Measurements from ENCODE around the gene FAM83G.
"Not testable (repeated sequence)": the region's sequence is repeated elsewhere in the genome, so short reads cannot be mapped to it uniquely, and the experiment has no call there.

FAM83G gene

GRCh38 chr17:18950944-18951905 lies 53.3 kb downstream of the FAM83G start:
- peak; percentile 69 for DNase-seq

- no peak for DNase-seq
These were observed 54.2 kb downstream of the FAM83G start for GRCh38 chr17:18950346-18950745.

DNA sequence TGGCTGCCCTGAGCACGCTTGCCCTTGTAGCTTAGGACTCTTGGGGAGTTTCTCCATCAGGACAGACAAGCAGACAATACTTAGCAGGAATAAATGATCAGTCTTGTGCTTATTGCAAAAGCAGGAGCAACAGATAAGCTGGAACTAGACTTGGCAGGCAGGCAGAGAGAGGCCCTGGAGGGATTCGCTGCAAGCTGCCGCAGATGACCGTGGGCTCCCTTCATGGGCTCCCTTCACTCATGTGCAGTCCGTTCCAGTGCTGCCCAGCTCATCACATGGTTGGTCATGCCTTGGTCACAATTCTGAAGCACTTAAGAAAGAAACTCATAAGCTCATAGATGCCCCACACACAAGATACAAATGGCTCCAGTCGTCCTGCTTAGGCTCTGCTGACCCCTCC lies 55.0 kb downstream of the FAM83G start:
- no peak for DNase-seq

GRCh38 chr17:18948476-18949006 lies 56.0 kb downstream of the FAM83G start:
- DNase-seq = no peak

DNA sequence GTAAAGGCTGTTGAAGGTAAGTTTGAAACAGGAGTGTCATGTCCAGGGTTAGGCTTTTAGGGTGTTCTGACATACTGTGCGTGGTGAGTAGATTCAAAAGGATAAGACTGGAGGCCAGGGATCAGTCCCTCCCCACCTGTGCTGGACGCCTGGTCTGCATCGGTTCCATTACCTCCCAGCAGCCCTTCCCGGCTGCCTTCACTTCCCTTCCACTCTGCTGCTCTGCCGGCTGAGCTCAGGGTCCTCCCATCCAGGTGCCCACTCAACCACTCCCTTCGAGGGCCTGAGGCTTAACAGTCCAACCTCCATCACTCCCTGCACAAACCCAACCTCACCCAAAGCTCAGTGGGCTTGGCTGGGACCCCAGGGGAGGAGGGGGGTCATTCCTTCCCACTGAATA lies 56.7 kb downstream of the FAM83G start:
- no peak for DNase-seq

DNA sequence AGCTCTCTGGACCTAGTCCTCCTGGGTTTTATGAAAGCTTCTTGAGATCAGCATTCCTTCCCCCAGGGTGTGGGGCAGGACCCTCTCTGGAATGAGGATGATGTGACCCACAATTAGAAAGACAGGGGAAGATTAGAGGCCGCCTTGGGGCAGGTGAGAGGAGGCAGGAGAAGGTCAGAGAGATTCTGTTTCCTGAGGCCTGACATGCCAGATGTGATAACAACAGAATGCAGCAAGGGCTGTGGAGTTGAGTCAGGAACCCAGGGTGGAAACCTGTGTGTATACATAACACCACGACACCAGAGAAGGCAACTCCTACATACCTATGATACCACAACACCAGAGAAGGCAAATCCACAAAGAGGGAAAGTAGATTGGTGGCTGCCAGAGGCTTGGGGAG lies 58.0 kb downstream of the FAM83G start:
- peak; percentile 98 for DNase-seq

- no peak for DNase-seq
These were observed 59.9 kb downstream of the FAM83G start for GRCh38 chr17:18944646-18945045.

DNA sequence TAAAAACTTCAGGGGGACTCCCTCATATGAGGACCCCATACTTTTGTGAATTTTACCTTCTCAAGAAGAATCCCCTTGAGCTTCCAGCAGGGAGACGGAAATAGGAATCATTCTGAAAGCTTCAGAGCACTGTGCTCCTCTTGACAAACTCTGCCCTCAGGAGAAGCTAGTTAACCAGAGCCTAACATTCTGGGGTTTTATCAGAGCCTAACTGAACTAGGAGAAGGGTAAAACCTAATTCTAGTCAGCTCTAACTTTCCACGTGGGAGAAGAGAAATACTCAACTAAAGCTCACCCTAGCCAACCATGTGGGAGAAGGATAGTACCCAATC lies 65.9 kb downstream of the FAM83G start:
- no peak for DNase-seq

GRCh38 chr17:18937981-18938691 lies 66.4 kb downstream of the FAM83G start:
- no peak for DNase-seq

DNA sequence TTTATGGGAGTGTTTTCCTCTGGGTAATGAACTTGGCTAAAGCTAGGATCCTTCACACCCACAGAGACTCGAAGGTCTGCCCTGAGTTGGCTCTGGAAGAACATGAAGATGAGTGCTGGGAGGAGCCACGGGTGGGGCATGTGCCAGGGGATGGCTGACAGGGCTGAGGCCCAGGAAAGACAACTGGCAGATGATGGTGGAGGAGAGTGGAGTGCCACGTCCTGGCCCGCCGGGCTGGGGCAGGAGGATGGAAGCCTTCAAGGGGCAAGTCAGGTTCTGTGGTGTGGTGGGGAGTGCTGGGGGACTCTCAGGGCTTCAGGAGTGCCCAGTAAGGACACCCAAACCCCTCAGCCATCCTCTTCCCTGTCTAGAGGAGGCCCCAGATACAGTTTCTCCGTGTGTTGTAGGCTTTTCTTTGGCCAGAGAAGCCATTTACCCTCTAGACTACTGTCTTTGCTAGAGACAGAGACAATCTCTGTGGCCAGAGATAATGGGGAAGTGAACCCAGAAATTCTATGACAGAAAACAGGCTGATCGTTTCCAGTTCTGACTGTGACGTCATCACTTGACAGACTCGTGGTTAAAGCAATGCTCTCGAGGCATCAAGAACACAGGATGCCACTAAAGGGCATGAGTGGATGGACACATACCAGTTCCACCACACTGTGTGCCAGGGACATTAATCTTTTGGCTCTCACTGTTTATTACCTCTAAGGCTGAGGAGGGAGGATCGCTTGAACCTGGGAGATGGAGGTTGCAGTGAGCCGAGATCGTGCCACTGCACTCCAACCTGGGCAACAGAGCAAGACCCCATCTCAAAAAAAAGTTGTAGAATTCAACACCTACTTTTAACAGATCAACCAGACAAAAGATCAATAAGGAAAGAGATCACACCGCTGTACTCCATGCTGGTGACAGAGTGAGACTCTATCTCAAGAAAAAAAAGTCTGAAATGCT lies 71.2 kb downstream of the FAM83G start:
- DNase-seq = no peak

GRCh38 chr17:18932360-18933055 lies 72.1 kb downstream of the FAM83G start:
- no peak for DNase-seq

- no peak for DNase-seq
These were observed 75.9 kb downstream of the FAM83G start for GRCh38 chr17:18928628-18929125.

DNA sequence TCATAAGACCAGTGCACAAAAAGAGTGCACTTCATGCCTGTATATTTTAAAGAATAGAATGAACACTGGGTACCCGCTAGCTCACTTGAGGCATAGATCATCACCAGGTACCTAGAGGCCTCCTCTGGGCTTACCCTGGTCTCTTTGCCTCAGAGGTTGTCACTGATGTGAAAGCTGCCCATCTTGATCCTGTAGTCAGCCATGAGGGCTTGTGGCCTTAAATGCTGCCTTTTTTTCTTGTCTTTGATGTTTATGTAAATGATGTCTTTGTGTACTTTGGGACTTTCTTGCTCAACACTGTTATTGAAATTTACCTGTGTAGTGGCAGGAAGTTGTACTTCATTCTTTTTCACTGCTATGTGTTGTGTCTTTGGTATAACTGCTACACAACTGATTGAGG lies 79.4 kb downstream of the FAM83G start:
- no peak for DNase-seq

- not testable (repeated sequence) for DNase-seq
These were observed 82.0 kb downstream of the FAM83G start for GRCh38 chr17:18922596-18922995.

- no peak for DNase-seq
These were observed 82.6 kb downstream of the FAM83G start for GRCh38 chr17:18921912-18922451.

- no peak for DNase-seq
These were observed 83.1 kb downstream of the FAM83G start for GRCh38 chr17:18921485-18921884.

DNA sequence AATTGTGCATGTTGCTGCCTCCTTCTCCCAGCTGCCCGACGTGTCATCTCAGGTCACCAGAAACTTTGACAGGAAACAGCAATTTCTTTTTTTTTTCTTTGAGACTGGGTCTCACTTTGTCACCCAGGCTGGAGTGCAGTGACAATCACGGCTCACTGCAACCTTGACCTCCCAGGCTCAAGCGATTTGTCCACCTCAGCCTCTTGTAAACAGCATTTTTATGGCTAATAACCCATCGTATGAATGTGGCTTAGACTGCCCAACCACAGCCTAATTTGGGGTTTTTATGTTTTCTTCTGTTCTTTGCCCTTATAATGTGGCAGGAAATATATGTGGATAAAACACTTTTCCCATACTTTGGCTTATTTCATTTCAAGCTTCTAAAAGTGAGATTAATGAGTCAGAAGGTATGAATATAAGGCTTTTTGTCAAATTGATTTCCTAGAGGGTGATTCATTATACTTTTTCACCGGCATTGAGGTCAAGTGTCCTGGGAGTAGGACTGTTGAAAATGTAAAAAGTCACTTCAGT lies 83.6 kb downstream of the FAM83G start:
- no peak for DNase-seq

GRCh38 chr17:18919963-18920362 lies 84.6 kb downstream of the FAM83G start:
- no peak for DNase-seq

Measured in islet precursor cell (in vitro differentiated cells).